Stimulated activated naive B cell treated with anti-CD40 and anti-IgM and Interleukin-4, amounts not matched to agents 10 μg/mL and 1 μg/mL and 100 μg/mL, for 72 hours (primary cell): ENCODE results near the gene BDH1.
"Not testable (repeated sequence)": the region's sequence is repeated elsewhere in the genome, so short reads cannot be mapped to it uniquely, and the experiment has no call there.

Experiments
- ATAC-seq, 2 donors: fragments of 150-1000 bp; cut with Tn5 transposase; replicated peaks; 2 replicates each; pipeline ENCODE4 v1.10.0; 2021; ENCODE audit warnings: moderate library complexity in 1 of 2
- DNase-seq: peaks from one replicate; pipeline ENCODE4 v3.0.0; 2021
- H3K27ac Mint-ChIP-seq: one replicate; pipeline ENCODE4 v1.8.0; 2022; ENCODE audit warnings: mild to moderate bottlenecking, mixed read lengths
- H3K27me3 Mint-ChIP-seq, 2 donors: one replicate each; pipeline ENCODE4 v1.8.0; 2022; ENCODE audit warnings: mixed read lengths in 2 of 2
- H3K36me3 Mint-ChIP-seq, 2 donors: one replicate each; pipeline ENCODE4 v1.8.0; 2022; ENCODE audit warnings: mixed read lengths in 2 of 2, mild to moderate bottlenecking in 1 of 2
- H3K4me1 Mint-ChIP-seq, 2 donors: one replicate each; pipeline ENCODE4 v1.8.0; 2022; ENCODE audit warnings: mixed read lengths in 2 of 2, mild to moderate bottlenecking in 1 of 2
- H3K4me3 Mint-ChIP-seq, 2 donors: one replicate each; pipeline ENCODE4 v1.8.0; 2022; ENCODE audit warnings: mild to moderate bottlenecking in 2 of 2, mixed read lengths in 2 of 2, moderate library complexity in 1 of 2
- H3K9me3 Mint-ChIP-seq, 2 donors: one replicate each; pipeline ENCODE4 v1.8.0; 2022; ENCODE audit warnings: mixed read lengths in 2 of 2, mild to moderate bottlenecking in 1 of 2

BDH1 gene

DNA sequence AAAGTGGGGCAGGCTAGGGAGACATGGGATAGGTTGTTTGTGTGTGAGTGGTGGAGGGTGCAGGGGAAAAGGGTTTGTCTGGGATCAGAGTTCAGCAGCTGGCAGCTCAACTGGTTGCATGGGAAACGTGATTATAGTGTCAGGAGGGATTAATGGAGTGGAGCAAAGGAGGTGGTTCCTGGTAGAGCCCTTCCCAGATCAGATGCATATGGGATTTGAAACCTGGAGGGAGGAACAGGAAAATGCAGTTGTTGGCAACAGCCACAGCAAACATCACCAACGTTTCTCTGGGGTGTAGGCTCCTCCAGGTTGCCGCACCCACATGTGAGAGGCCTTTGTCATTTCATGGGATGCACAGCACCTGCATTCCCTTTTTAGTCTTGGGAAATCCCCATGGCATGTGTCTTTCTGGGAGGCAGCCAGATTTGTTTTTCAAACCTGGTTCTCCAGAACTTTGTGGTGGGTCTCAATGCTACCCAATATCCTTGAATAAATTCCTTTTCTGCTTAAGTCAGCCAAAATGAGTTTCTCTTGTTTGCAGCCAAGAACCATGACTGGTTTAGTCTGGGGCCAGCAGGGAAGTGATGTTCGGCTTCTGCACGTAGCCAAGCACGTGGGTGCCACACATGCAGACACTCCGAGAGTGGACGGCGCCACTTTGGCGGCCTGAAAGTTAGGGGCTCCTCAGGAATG lies 61.3 kb downstream of the BDH1 start:
- ATAC-seq (peak; percentile 4 to 7), DNase-seq (no peak)
- Mint-ChIP-seq H3K36me3 (peaks cover 0 to 2% of the 10 kb centered on the region in 2 donors), H3K27ac (no peak overlapping the region), H3K9me3 (peaks cover 0 to 2% of the 10 kb centered on the region in 2 donors), H3K27me3 (peaks cover 6 to 12% of the 10 kb centered on the region in 2 donors), H3K4me3 (peak overlapping the region; percentile 18 to 33), H3K4me1 (peaks cover 17% of the 10 kb centered on the region in 2 donors)

- Mint-ChIP-seq H3K9me3 (no peaks in the 10 kb centered on the region), H3K27ac (no peak overlapping the region), H3K27me3 (peaks cover 7 to 12% of the 10 kb centered on the region in 2 donors), H3K36me3 (no peaks in the 10 kb centered on the region), H3K4me1 (peaks cover 17% of the 10 kb centered on the region in 2 donors), H3K4me3 (no peak overlapping the region)
- ATAC-seq (no peak), DNase-seq (no peak)
Measured at GRCh38 chr3:197493049-197493448, 62.7 kb downstream of the BDH1 start.

- no peaks in the 10 kb centered on the region for H3K9me3 Mint-ChIP-seq
- no peak overlapping the region for H3K4me3 Mint-ChIP-seq
- peak overlapping the region; percentile 14 for H3K27ac Mint-ChIP-seq
- DNase-seq: no peak
- H3K27me3 Mint-ChIP-seq: peaks cover 13 to 16% of the 10 kb centered on the region in 2 donors
- ATAC-seq: no peak
- no peaks in the 10 kb centered on the region for H3K36me3 Mint-ChIP-seq
- peaks cover 17% of the 10 kb centered on the region in 2 donors for H3K4me1 Mint-ChIP-seq
Measured at GRCh38 chr3:197491923-197492664, 63.7 kb downstream of the BDH1 start.

DNA sequence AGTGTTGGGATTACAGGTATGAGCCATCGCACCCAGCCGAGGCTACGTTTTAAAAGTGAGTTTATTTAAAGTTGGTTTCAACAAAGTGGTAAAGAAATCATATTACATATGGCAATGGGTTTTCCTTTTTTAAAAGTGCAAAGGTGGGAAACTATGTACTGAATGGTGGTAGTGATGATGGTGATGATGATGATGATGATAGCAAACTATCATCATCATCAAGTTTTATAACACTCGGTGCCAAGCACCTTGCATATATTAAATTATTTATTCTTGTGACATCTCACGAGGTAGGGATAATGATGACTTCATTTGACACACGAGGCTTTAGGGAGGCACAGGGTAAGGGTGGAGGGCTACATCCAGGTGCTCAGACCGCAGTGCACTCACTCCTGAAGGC lies 64.3 kb downstream of the BDH1 start:
- Mint-ChIP-seq H3K27me3 (peaks cover 18 to 21% of the 10 kb centered on the region in 2 donors), H3K9me3 (no peaks in the 10 kb centered on the region), H3K27ac (no peak overlapping the region), H3K36me3 (no peaks in the 10 kb centered on the region), H3K4me1 (peaks cover 16 to 17% of the 10 kb centered on the region in 2 donors), H3K4me3 (no peak overlapping the region)
- ATAC-seq: no peak
- DNase-seq: no peak

- Mint-ChIP-seq H3K36me3 (no peaks in the 10 kb centered on the region), H3K4me3 (no peak overlapping the region), H3K4me1 (peaks cover 8 to 9% of the 10 kb centered on the region in 2 donors), H3K9me3 (no peaks in the 10 kb centered on the region), H3K27me3 (peaks cover 22 to 25% of the 10 kb centered on the region in 2 donors), H3K27ac (no peak overlapping the region)
- no peak for DNase-seq
- ATAC-seq: no peak
Measured at GRCh38 chr3:197490098-197491058, 65.4 kb downstream of the BDH1 start.

DNA sequence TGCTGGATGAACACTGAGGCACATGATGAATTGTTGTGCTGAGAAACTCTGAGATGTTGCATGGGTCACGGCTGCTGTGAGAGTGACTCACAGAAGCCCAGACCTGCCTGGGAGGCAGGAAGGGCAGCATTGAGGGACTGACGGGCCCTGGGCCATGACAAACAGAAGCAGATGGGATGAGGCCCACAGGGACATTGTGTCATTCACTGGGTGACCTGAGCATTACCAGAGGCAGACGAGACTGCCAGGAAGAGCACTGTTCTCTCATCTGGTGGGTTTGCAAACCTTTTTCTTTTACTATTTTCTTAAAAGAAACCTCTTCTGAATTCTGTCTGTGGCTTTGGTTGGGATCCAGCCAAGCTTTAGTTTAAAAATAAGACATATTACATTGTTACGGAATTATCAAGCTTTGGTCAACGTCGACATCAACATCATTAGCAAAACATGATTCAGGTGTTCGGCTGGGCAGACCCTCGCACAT lies 67.8 kb downstream of the BDH1 start:
- DNase-seq (no peak), ATAC-seq (no peak)
- Mint-ChIP-seq H3K36me3 (no peaks in the 10 kb centered on the region), H3K4me3 (no peak overlapping the region), H3K27me3 (peaks cover 15 to 40% of the 10 kb centered on the region in 2 donors), H3K4me1 (no peaks in the 10 kb centered on the region), H3K9me3 (no peaks in the 10 kb centered on the region), H3K27ac (no peak overlapping the region)

- no peak for DNase-seq
- H3K4me3 Mint-ChIP-seq: no peak overlapping the region
- no peaks in the 10 kb centered on the region for H3K36me3 Mint-ChIP-seq
- H3K27ac Mint-ChIP-seq: no peak overlapping the region
- no peaks in the 10 kb centered on the region for H3K9me3 Mint-ChIP-seq
- H3K27me3 Mint-ChIP-seq: peaks cover 15 to 40% of the 10 kb centered on the region in 2 donors
- no peaks in the 10 kb centered on the region for H3K4me1 Mint-ChIP-seq
- ATAC-seq: no peak
Measured at GRCh38 chr3:197486861-197487260, 68.9 kb downstream of the BDH1 start.

- H3K9me3 Mint-ChIP-seq: no peaks in the 10 kb centered on the region
- H3K4me3 Mint-ChIP-seq: no peak overlapping the region
- H3K27me3 Mint-ChIP-seq: peaks cover 19 to 43% of the 10 kb centered on the region in 2 donors
- H3K27ac Mint-ChIP-seq: no peak overlapping the region
- DNase-seq (no peak), ATAC-seq (no peak)
- H3K4me1 Mint-ChIP-seq: no peaks in the 10 kb centered on the region
- H3K36me3 Mint-ChIP-seq: no peaks in the 10 kb centered on the region
Measured at GRCh38 chr3:197485143-197485542, 70.6 kb downstream of the BDH1 start.

GRCh38 chr3:197484204-197484901 lies 71.4 kb downstream of the BDH1 start:
- Mint-ChIP-seq H3K36me3 (no peaks in the 10 kb centered on the region), H3K9me3 (no peaks in the 10 kb centered on the region), H3K27me3 (peaks cover 25 to 49% of the 10 kb centered on the region in 2 donors), H3K4me3 (no peak overlapping the region), H3K4me1 (no peaks in the 10 kb centered on the region), H3K27ac (no peak overlapping the region)
- no peak for DNase-seq
- ATAC-seq: peak in 1 of 2 donors; percentile 33

GRCh38 chr3:197482001-197482400 lies 73.8 kb downstream of the BDH1 start:
- ATAC-seq (no peak), DNase-seq (no peak)
- no peaks in the 10 kb centered on the region for H3K36me3 Mint-ChIP-seq
- H3K27me3 Mint-ChIP-seq: peaks cover 29 to 39% of the 10 kb centered on the region in 2 donors
- no peaks in the 10 kb centered on the region for H3K9me3 Mint-ChIP-seq
- H3K4me1 Mint-ChIP-seq: no peaks in the 10 kb centered on the region
- H3K4me3 Mint-ChIP-seq: no peak overlapping the region
- H3K27ac Mint-ChIP-seq: no peak overlapping the region

DNA sequence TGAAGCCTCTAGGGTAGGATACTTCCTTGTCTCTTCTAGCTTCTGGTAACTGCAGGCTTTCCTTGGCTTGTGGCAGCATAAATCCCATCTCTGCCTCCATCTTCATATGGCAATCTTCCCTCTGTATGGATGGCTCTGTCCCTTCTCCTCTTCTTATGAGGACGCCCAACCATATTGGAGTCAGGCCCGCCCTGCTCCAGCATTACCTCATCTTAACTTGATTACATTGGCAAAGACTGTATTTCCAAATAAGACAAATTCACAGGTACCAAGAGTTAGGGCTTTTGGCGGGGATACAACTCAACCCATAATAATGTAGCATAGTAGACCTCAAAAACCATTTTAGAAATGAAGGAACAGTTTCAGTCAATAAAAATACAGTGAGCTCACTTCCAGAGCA lies 75.4 kb downstream of the BDH1 start:
- no peaks in the 10 kb centered on the region for H3K36me3 Mint-ChIP-seq
- no peaks in the 10 kb centered on the region for H3K9me3 Mint-ChIP-seq
- H3K27ac Mint-ChIP-seq: no peak overlapping the region
- no peak overlapping the region for H3K4me3 Mint-ChIP-seq
- no peak for DNase-seq
- peaks cover 35 to 40% of the 10 kb centered on the region in 2 donors for H3K27me3 Mint-ChIP-seq
- peaks cover 0 to 2% of the 10 kb centered on the region in 2 donors for H3K4me1 Mint-ChIP-seq
- ATAC-seq: no peak

- Mint-ChIP-seq H3K27me3 (peaks cover 27 to 36% of the 10 kb centered on the region in 2 donors), H3K4me3 (no peak overlapping the region), H3K9me3 (no peaks in the 10 kb centered on the region), H3K27ac (no peak overlapping the region), H3K4me1 (peaks cover 0 to 2% of the 10 kb centered on the region in 2 donors), H3K36me3 (no peaks in the 10 kb centered on the region)
- no peak for ATAC-seq
- DNase-seq: no peak
Measured at GRCh38 chr3:197478746-197479668, 76.8 kb downstream of the BDH1 start.

DNA sequence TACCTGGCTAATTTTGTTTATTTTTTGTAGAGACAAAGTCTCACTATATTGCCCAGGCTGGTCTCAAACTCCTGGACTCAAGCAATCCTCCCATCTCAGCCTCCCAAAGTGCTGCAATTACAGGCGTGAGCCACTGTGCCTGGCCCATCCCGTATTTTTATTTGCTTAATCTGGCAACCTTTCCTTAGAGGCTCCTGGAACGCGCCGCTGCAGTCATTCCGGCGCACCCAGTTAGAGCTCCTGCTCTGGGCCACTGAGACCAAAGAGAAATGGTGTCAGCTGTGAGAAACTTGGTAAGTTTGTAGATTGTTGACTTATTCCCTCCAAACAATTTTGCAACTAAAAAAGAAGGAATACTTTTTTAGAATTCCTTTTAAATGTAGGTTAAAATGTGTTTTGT lies 78.0 kb downstream of the BDH1 start:
- not testable (repeated sequence) for H3K9me3 Mint-ChIP-seq, H3K36me3 Mint-ChIP-seq, H3K4me1 Mint-ChIP-seq, DNase-seq, H3K4me3 Mint-ChIP-seq, ATAC-seq, H3K27ac Mint-ChIP-seq
- H3K27me3 Mint-ChIP-seq: peaks cover 26 to 39% of the 10 kb centered on the region in 2 donors
